GM21528 (cell line): Measurements from ENCODE around the gene TBC1D22A.

Experiments
- ATAC-seq: cut with Tn5 transposase; IDR thresholded peaks from one replicate; pipeline ENCODE4 v1.9.1; 2021; ENCODE audit warnings: mild to moderate bottlenecking, moderate library complexity; ENCODE audit not compliant: unreplicated experiment, low FRiP score

TBC1D22A gene

GRCh38 chr22:46752286-46752987 lies 10.0 kb upstream of the TBC1D22A start:
- no peak for ATAC-seq

- ATAC-seq, result no peak
Measured at GRCh38 chr22:46752988-46753310, 9.5 kb upstream of the TBC1D22A start.

- no peak for ATAC-seq
Measured at GRCh38 chr22:46753360-46753759, 9.1 kb upstream of the TBC1D22A start.

GRCh38 chr22:46753761-46754109 lies 8.7 kb upstream of the TBC1D22A start:
- ATAC-seq, result no peak

- ATAC-seq, result no peak
Measured at GRCh38 chr22:46754110-46754799, 8.2 kb upstream of the TBC1D22A start.

- no peak for ATAC-seq
Measured at GRCh38 chr22:46754826-46755225, 7.6 kb upstream of the TBC1D22A start.

- ATAC-seq, result no peak
Measured at GRCh38 chr22:46755525-46755924, 6.9 kb upstream of the TBC1D22A start.

GRCh38 chr22:46756097-46756496 lies 6.4 kb upstream of the TBC1D22A start:
- no peak for ATAC-seq

GRCh38 chr22:46757104-46757503 lies 5.3 kb upstream of the TBC1D22A start:
- ATAC-seq, result no peak

- ATAC-seq, result no peak
Measured at GRCh38 chr22:46758121-46758520, 4.3 kb upstream of the TBC1D22A start.

- ATAC-seq, result no peak
Measured at GRCh38 chr22:46758867-46759290, 3.6 kb upstream of the TBC1D22A start.

- ATAC-seq, result no peak
Measured at GRCh38 chr22:46761017-46761416, 1.4 kb upstream of the TBC1D22A start.

- ATAC-seq, result no peak
Measured at GRCh38 chr22:46761539-46762237, 762 bp upstream of the TBC1D22A start.

- ATAC-seq, result peak; percentile 51
Measured at GRCh38 chr22:46763051-46763705, 728 bp downstream of the TBC1D22A start.

GRCh38 chr22:46764140-46764680 lies 1.8 kb downstream of the TBC1D22A start:
- no peak for ATAC-seq

GRCh38 chr22:46764779-46765485 lies 2.5 kb downstream of the TBC1D22A start:
- ATAC-seq, result no peak

GRCh38 chr22:46766611-46767010 lies 4.2 kb downstream of the TBC1D22A start:
- no peak for ATAC-seq

GRCh38 chr22:46767249-46767985 lies 5.0 kb downstream of the TBC1D22A start:
- ATAC-seq, result no peak

- no peak for ATAC-seq
Measured at GRCh38 chr22:46769191-46769675, 6.8 kb downstream of the TBC1D22A start.

GRCh38 chr22:46769706-46770105 lies 7.3 kb downstream of the TBC1D22A start:
- ATAC-seq, result no peak
